ENCODE data around the gene DCDC2. TPM values are rescaled to one million over a fixed set of nuclear protein-coding genes. Genes with fewer than 3 reads are reported as not detected.
"Not testable (repeated sequence)": the region's sequence is repeated elsewhere in the genome, so short reads cannot be mapped to it uniquely, and the experiment has no call there.

DCDC2 gene
- total RNA-seq: not detected

- Mint-ChIP-seq H3K9me3 (no peaks in the 10 kb centered on the region), H3K36me3 (ENCODE audit: low read depth) (no peaks in the 10 kb centered on the region), H3K27ac (no peak within 1 kb of the TSS), H3K4me1 (ENCODE audit: low read depth) (peaks cover 25% of the 10 kb centered on the region), H3K4me3 (peak within 1 kb of the TSS; percentile 72), H3K27me3 (ENCODE audit: low read depth) (peaks cover 9% of the 10 kb centered on the region)
- CTCF ChIA-PET: interaction anchor here (0.7 to 1.6 kb wide), 2 partner anchors 74 to 189 kb away, joined by 4 to 7 read pairs; no protein-coding TSS in a partner anchor
- intact Hi-C loops (cut with micrococcal nuclease): no loop called here
- peak; percentile 60 for DNase-seq
Observed at GRCh38 chr6:24357336-24358218, at the start of gene DCDC2. Gene DCDC2 (minus strand): TSS chr6:24358059. CDS start chr6:24357750, 309 bp downstream.

- intact Hi-C loops (cut with micrococcal nuclease): loop anchor here (10.0 kb wide), 1 partner anchor 370 kb away; the partner anchor contains the start of gene GMNN
- Mint-ChIP-seq H3K4me3 (no peak overlapping the region), H3K4me1 (ENCODE audit: low read depth) (peaks cover 36% of the 10 kb centered on the region), H3K27ac (no peak overlapping the region), H3K27me3 (ENCODE audit: low read depth) (no peaks in the 10 kb centered on the region), H3K36me3 (ENCODE audit: low read depth) (peaks cover 2% of the 10 kb centered on the region), H3K9me3 (no peaks in the 10 kb centered on the region)
- DNase-seq: no peak
- CTCF ChIA-PET: interaction anchor here (0.7 kb wide), 1 partner anchor 122 kb away, joined by 4 read pairs; no protein-coding TSS in a partner anchor
Observed at GRCh38 chr6:24405262-24405661, 47.4 kb upstream of the DCDC2 start.

GRCh38 chr6:24403501-24403824 is 45.6 kb upstream of the DCDC2 start:
- H3K27ac Mint-ChIP-seq: peak overlapping the region; percentile 21
- CTCF ChIA-PET: no interaction called here
- intact Hi-C loops (cut with micrococcal nuclease): loop anchor here (1.0 to 10.0 kb wide), 4 partner anchors 91 to 371 kb away; partner anchors contain the start of genes ACOT13, ALDH5A1, GMNN and TDP2

GRCh38 chr6:24402697-24403500 is 45.0 kb upstream of the DCDC2 start, which contains the start of gene MRS2:
Gene MRS2 (plus strand): TSS chr6:24402936. CDS start chr6:24403047, 111 bp downstream.
- intact Hi-C loops (cut with micrococcal nuclease): loop anchor here (1.0 to 10.0 kb wide), 5 partner anchors 43 to 372 kb away; partner anchors contain the start of genes ACOT13, ALDH5A1, GMNN and TDP2
- peak; percentile 76 for DNase-seq
- CTCF ChIA-PET: interaction anchor here (0.6 to 1.2 kb wide), 4 partner anchors 14 to 409 kb away, joined by 3 to 5 read pairs (median 3); no protein-coding TSS in a partner anchor
- H3K9me3 Mint-ChIP-seq: no peaks in the 10 kb centered on the region
- H3K27me3 Mint-ChIP-seq (ENCODE audit: low read depth): peaks cover 9% of the 10 kb centered on the region
- peaks cover 30% of the 10 kb centered on the region for H3K4me1 Mint-ChIP-seq (ENCODE audit: low read depth)
- H3K27ac Mint-ChIP-seq: peak within 1 kb of the TSS; percentile 36
- H3K4me3 Mint-ChIP-seq: peak within 1 kb of the TSS; percentile 86
- peaks cover 2% of the 10 kb centered on the region for H3K36me3 Mint-ChIP-seq (ENCODE audit: low read depth)

More at GRCh38 chr6:24403501-24403824, 45.6 kb upstream of the DCDC2 start:
- Mint-ChIP-seq H3K9me3 (no peaks in the 10 kb centered on the region), H3K27me3 (ENCODE audit: low read depth) (peaks cover 7% of the 10 kb centered on the region), H3K4me1 (ENCODE audit: low read depth) (peaks cover 30% of the 10 kb centered on the region), H3K36me3 (ENCODE audit: low read depth) (peaks cover 2% of the 10 kb centered on the region), H3K4me3 (peak overlapping the region; percentile 86)
- no peak for DNase-seq

GRCh38 chr6:24401458-24401857 is 43.6 kb upstream of the DCDC2 start:
- intact Hi-C loops (cut with micrococcal nuclease): loop anchor here (5.0 to 10.0 kb wide), 2 partner anchors 266 to 373 kb away; partner anchors contain the start of genes ACOT13, GMNN and TDP2
- peaks cover 30% of the 10 kb centered on the region for H3K4me1 Mint-ChIP-seq (ENCODE audit: low read depth)
- peaks cover 16% of the 10 kb centered on the region for H3K27me3 Mint-ChIP-seq (ENCODE audit: low read depth)
- DNase-seq: no peak
- no peak overlapping the region for H3K27ac Mint-ChIP-seq
- H3K36me3 Mint-ChIP-seq (ENCODE audit: low read depth): peaks cover 2% of the 10 kb centered on the region
- no peak overlapping the region for H3K4me3 Mint-ChIP-seq
- CTCF ChIA-PET: interaction anchor here (1.1 kb wide), 1 partner anchor 12 kb away, joined by 5 read pairs; no protein-coding TSS in a partner anchor
- H3K9me3 Mint-ChIP-seq: peaks cover 2% of the 10 kb centered on the region

GRCh38 chr6:24400045-24401039 is 42.5 kb upstream of the DCDC2 start:
- intact Hi-C loops (cut with micrococcal nuclease): loop anchor here (5.0 to 10.0 kb wide), 2 partner anchors 267 to 374 kb away; partner anchors contain the start of genes ACOT13, GMNN and TDP2
- CTCF ChIA-PET; DNase-seq; H3K36me3 Mint-ChIP-seq (ENCODE audit: low read depth); H3K27ac Mint-ChIP-seq; H3K9me3 Mint-ChIP-seq: not testable (repeated sequence)
- peaks cover 28% of the 10 kb centered on the region for H3K4me1 Mint-ChIP-seq (ENCODE audit: low read depth)
- peak overlapping the region; percentile 7 for H3K4me3 Mint-ChIP-seq
- H3K27me3 Mint-ChIP-seq (ENCODE audit: low read depth): peaks cover 20% of the 10 kb centered on the region

GRCh38 chr6:24397631-24398030 is 39.8 kb upstream of the DCDC2 start:
- Mint-ChIP-seq H3K9me3 (peaks cover 2% of the 10 kb centered on the region), H3K27me3 (ENCODE audit: low read depth) (peaks cover 20% of the 10 kb centered on the region), H3K36me3 (ENCODE audit: low read depth) (no peaks in the 10 kb centered on the region), H3K4me1 (ENCODE audit: low read depth) (peaks cover 11% of the 10 kb centered on the region), H3K27ac (no peak overlapping the region), H3K4me3 (no peak overlapping the region)
- DNase-seq: no peak
- CTCF ChIA-PET: interaction anchor here (0.5 to 1.1 kb wide), 3 partner anchors 37 to 128 kb away, joined by 3 read pairs; no protein-coding TSS in a partner anchor
- intact Hi-C loops (cut with micrococcal nuclease): no loop called here

GRCh38 chr6:24396824-24397223 is 39.0 kb upstream of the DCDC2 start:
- CTCF ChIA-PET: interaction anchor here (1.1 kb wide), 1 partner anchor 114 kb away, joined by 3 read pairs; no protein-coding TSS in a partner anchor
- no peak for DNase-seq
- no peaks in the 10 kb centered on the region for H3K36me3 Mint-ChIP-seq (ENCODE audit: low read depth)
- H3K4me1 Mint-ChIP-seq (ENCODE audit: low read depth): peaks cover 9% of the 10 kb centered on the region
- no peak overlapping the region for H3K27ac Mint-ChIP-seq
- intact Hi-C loops (cut with micrococcal nuclease): no loop called here
- peaks cover 20% of the 10 kb centered on the region for H3K27me3 Mint-ChIP-seq (ENCODE audit: low read depth)
- no peak overlapping the region for H3K4me3 Mint-ChIP-seq
- H3K9me3 Mint-ChIP-seq: peaks cover 2% of the 10 kb centered on the region

- peaks cover 20% of the 10 kb centered on the region for H3K27me3 Mint-ChIP-seq (ENCODE audit: low read depth)
Observed at GRCh38 chr6:24394780-24395437, 37.0 kb upstream of the DCDC2 start.

GRCh38 chr6:24394061-24394779 is 36.4 kb upstream of the DCDC2 start:
- CTCF ChIA-PET: interaction anchor here (0.6 kb wide), 1 partner anchor 111 kb away, joined by 4 read pairs; no protein-coding TSS in a partner anchor
- Mint-ChIP-seq H3K36me3 (ENCODE audit: low read depth) (no peaks in the 10 kb centered on the region), H3K9me3 (peaks cover 2% of the 10 kb centered on the region), H3K4me1 (ENCODE audit: low read depth) (no peaks in the 10 kb centered on the region), H3K27me3 (ENCODE audit: low read depth) (peaks cover 16% of the 10 kb centered on the region), H3K27ac (no peak overlapping the region), H3K4me3 (no peak overlapping the region)
- intact Hi-C loops (cut with micrococcal nuclease): no loop called here
- no peak for DNase-seq

More at GRCh38 chr6:24394780-24395437, 37.0 kb upstream of the DCDC2 start:
- DNase-seq: no peak
- no peak overlapping the region for H3K27ac Mint-ChIP-seq
- no peaks in the 10 kb centered on the region for H3K36me3 Mint-ChIP-seq (ENCODE audit: low read depth)
- intact Hi-C loops (cut with micrococcal nuclease): no loop called here
- peaks cover 2% of the 10 kb centered on the region for H3K9me3 Mint-ChIP-seq
- H3K4me3 Mint-ChIP-seq: no peak overlapping the region
- CTCF ChIA-PET: no interaction called here
- no peaks in the 10 kb centered on the region for H3K4me1 Mint-ChIP-seq (ENCODE audit: low read depth)
